ENCODE data around the gene SLCO3A1.

The SLCO3A1 gene

GRCh38 chr15:92111291-92111690 lies 257.8 kb downstream of the SLCO3A1 start:
- no peak for DNase-seq

DNA sequence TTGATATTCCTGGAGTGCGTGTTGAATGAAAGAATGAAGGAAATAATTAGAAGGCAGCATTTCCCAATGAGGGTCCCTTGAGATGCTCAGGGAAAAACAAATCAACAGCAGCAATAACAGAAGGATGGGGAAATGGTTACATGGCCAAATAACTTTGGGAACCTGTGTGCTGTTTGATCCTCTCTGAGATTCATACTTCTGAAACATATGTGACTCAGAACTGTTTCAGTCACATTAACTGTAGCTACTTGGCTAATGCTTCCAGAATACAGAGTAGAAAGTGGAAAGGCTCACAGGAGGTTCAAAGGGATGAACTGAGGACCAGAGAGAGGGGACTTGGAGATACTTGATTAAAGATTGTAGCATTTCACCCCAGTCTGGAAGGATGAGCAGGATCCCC lies 258.2 kb downstream of the SLCO3A1 start:
- no peak for DNase-seq

DNA sequence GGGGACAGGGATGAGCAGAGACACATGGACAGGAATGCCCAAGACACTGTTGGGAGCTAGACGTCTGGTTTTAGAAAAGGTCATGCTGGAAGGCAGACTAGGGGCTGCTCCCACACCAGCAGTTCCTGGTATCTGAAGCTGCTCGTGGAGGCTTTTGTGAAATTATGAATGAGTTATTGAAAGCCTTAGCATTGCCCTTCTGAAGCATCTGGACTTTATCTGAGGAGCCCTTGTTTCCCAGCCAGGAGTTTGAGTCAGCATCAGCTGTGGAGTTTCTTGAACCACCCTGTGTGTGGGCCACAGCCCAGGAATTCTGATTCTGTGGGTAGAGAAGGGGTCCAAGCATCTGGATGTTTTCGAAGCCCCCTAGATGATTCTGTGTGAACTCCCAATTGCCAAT lies 258.7 kb downstream of the SLCO3A1 start:
- DNase-seq: no peak

DNA sequence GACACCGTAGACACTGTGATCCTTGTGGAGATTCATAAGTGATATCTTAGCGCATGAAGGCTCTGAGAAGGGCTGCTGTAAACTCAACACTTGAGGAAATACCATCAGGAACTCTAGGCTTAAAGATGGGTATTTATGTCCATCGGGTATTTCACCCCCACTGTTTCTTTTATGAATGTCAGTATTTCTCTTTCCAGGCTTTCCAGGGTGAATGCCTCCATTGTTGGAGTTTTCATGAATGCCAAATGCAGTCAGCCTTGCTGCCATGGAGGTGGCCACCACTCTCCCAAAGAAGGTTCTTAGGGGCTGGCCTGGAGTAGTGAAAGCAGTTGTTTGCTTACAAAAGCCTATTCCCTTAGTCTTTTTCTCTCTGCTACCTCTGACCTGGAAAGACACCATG lies 259.2 kb downstream of the SLCO3A1 start:
- no peak for DNase-seq

- DNase-seq: no peak
Measured at GRCh38 chr15:92113832-92114231, 260.3 kb downstream of the SLCO3A1 start.

DNA sequence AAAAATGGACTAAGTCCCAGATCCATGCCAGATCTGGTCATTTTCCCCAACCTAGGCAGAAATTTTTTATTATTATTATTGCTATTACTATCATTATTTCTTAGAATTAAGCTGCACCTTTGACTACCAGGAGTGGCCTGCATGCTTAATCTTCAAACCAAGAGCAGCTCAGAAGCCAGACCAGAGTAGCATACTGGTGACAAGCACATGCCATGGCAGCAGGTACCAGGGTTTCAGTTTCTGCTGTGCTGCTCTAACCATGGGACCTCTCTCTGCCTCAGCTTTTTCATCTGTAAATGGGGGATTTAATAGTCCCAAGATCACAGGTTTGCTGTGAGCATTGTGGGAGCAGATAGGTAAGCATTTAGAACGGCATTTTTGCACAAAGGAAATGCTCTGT lies 262.3 kb downstream of the SLCO3A1 start:
- DNase-seq: no peak

DNA sequence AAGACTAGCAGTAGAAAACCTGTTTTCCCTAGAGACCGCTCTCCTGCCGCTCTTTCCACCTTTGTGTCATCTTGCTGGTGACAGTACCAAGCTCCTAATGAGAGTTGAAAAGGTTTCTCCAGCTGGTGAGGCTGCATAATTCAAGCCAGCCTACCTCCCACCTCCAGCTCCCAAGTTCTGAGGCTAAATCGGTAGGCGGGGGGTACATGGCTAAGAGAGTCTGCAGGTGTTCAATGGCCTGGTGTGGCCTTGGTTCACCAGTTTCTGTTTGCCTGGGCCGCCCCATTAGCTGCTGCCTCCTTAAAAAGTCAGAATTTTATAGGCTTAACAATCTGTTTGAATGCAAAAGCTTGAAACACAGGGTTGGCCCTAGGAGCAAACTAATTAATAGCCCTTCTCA lies 262.8 kb downstream of the SLCO3A1 start:
- no peak for DNase-seq

GRCh38 chr15:92117261-92117731 lies 263.8 kb downstream of the SLCO3A1 start:
- no peak for DNase-seq

DNA sequence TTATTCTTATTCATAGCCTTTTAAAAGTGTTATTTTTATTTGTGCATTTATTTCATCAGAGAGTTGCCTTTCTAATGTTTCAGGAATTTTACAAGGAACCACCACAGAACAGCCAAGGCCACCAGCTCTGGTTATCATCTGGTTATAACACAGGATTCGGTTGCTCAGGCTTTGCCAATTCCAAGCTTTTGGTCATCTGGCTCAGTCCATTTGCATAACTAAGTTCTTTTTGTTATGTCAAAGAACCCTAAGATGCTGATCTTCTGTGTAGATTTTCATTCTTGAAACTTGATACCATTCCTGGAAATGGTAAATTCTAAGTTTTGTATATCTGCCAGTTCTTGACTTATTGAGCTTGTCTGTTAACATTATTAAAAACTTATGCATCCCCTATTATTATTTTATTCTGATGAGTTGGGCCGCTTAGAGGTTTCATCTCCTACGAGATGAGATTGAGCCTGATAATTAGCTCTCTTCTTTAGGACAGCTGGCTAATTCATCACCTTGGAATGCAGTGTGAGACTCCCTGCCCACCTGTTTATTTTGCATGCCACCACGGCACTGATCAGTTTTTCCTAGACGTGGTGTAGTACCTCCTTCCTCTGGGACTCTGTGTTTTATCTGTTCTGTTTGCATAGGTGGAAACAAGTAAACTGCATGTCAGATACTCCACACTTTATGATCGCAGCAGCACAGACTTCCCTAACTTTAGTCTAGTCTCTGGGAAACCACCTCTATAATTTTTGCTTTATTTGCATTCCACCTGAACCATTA lies 264.8 kb downstream of the SLCO3A1 start:
- DNase-seq: no peak

DNA sequence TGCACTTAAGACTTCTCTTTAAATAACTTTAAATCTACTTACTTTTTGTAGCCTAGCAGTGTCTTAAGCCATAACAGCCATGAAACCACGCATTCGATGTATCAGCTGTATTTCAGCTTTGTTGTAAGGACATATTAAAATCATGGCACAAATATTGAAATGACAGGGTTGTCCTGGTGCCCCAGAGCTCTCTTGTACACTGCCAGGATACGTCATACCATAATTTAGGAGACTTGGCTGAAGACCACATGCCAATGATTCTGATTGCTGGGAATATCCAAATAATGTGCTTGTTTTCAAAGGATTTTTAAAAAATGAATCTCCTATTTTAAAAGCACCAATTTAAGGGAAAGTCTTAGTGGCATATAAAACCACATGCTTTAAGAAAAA lies 265.4 kb downstream of the SLCO3A1 start:
- no peak for DNase-seq

- DNase-seq: no peak
Measured at GRCh38 chr15:92120094-92120795, 266.7 kb downstream of the SLCO3A1 start.

GRCh38 chr15:92121047-92121446 lies 267.5 kb downstream of the SLCO3A1 start:
- DNase-seq: no peak

GRCh38 chr15:92122259-92122658 lies 268.8 kb downstream of the SLCO3A1 start:
- no peak for DNase-seq

DNA sequence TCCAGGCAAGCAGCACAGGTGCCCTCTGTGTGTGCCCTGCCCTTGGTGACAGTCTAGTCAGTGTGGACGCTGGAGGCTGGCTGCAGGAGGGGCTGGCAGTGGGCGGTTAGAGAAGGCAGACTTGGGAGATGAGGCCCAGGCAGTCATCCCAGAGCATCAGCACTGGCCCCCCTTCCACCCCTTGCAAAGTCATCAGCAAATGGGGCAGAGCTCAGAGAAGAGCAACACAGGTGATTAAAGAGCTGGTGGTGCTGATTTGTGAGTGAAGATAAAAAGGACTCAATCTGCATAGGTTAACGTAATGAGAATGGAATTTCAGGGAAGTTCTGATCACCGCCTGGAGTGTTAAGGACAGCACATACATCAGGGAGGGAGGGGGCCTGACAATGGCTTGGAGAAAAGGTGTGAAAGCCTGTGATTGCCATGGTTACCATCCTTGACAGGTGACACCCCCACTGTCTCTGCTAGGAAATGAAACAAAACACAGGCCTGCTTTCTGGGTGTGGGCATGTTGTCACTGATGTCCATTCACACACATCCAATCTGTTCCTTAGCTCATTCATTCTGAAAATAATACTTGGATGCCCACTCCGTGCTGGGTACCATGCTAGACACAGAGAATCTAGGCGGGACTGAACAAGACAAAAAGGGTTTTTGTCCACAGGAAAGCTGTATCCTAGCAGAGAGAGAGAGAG lies 270.6 kb downstream of the SLCO3A1 start:
- DNase-seq: no peak

DNA sequence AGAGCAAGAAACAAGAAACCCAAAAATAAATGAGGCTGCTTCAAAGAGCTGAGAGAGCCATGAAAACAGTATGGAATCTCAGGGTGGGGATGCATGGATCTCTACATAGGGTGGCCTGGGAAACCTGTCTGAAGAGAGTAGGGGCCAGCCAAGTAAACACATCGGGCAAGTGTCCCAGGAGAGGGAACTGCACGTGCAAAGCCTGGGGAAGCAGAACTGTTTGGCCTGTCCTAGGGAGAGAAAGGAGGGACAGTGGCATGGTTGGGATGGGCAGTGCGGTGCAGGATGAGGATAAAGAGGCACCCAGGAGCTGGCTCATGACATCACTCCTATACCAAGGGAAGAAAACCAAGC lies 271.1 kb downstream of the SLCO3A1 start:
- no peak for DNase-seq

GRCh38 chr15:92128788-92129187 lies 275.3 kb downstream of the SLCO3A1 start:
- DNase-seq: no peak

DNA sequence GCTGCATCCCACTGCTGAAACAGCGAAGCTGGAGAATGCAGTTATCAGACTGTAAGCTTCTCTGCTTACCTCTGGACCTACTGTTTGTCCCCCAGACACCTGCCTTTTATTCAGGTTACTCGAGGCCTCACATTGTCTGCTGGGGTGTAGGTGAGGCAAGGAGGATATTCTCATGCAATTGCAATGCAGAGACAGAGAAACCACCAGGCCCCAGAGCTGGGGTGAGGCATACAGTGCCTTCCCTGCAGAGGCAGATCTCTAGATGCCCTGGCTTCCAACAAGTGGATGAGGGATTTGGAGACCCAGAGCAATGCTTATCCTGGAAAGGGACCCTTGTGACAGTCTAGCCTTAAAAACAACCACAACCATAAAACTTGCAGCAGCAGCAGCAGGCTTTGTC lies 276.7 kb downstream of the SLCO3A1 start:
- no peak for DNase-seq

DNA sequence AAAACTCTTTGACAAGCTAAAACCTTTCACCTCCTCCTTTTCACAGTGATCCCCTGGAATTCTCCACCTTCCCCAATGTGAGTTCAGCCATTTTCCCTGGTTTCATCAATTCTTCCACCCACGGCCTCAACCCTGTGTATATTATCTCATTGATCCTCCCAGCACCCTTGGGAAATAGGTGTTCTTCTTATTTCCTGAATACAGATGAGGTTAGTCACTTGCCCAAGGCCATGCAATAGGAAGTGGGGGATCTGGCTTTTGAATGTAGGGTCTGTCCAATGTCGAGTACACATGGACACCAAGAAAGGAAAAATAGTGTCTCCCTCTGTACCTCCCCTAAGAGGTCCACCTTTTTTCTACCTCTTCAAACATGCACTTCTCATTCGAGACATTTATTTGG lies 277.4 kb downstream of the SLCO3A1 start:
- no peak for DNase-seq

- DNase-seq: no peak
Measured at GRCh38 chr15:92132982-92133755, 279.7 kb downstream of the SLCO3A1 start.

GRCh38 chr15:92140796-92141195 lies 287.3 kb downstream of the SLCO3A1 start:
- no peak for DNase-seq

DNA sequence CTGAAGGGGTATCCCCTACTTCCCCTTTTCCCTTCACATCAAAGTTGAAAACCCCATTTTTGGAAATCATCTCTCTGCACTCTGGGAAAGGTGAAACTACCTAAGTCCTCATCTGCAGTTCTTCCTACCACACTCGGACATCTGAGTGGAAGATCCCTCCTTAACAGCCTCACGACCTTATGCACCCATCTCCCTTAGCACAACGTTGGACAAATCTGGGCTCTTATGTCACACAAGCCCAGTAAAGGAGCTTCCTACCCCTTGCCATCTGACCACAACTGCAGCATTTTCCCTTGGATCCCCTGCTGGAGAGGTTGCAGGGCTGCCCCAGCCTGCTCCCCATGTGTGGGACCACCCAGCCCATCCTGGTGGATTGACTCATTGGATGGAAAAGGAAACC lies 288.1 kb downstream of the SLCO3A1 start:
- DNase-seq: no peak

DNA sequence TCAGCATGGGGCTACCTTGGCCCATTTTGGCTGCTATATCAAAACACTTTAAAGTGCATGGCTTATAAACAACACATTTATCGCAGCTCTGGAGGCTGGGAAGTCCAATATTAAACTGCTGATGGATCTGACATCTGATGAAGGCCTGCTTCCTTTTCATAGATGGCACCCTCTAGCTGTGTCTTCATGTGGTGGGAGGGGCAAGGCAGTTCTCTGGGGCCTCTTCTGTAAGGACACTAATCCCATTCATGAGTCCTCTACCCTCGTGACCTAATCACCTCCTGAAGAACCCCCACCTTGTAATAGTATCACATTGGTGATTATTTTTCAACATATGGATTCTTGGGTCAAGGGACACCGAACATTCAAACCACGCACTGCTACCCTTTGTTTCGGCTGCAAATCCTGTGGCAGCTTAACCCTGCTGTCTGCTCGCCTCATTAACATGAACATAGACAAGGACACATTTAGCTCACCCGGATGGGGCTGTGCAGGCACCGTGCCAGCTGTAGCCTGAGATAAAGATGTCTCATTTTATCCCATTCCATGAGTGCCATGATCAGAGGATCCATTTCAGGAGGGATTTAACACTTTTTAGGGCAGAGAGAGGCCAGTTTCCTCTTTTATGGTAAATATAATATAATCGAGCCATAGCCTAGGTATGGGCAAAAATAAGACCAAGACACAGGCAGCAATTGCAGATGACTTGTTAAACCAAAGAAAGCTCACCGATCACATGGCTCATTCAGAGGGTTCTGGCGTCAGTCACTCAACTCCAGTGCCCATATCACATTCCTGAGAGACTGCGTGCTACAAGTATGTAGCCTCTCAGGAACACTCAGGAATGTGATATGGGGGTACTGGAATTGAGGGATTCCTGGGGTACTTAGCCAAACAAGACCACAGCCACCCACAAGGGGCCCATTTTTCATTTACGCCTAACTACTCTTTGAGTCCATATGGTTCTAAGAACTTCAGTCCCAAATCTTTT lies 289.0 kb downstream of the SLCO3A1 start:
- DNase-seq: no peak
